Osteocyte (in vitro differentiated cells): ENCODE data around the gene CHD3. TPM values are rescaled to one million over a fixed set of nuclear protein-coding genes. Genes with fewer than 3 reads are reported as not detected.

Experiments
- DNase-seq: peaks from one replicate; pipeline ENCODE4 v3.0.0; 2021; ENCODE audit warnings: mixed read lengths; ENCODE audit not compliant: unreplicated experiment; ENCODE audit errors: extremely low spot score
- H3K27ac Mint-ChIP-seq: one replicate; pipeline ENCODE4 v1.8.0; 2021; ENCODE audit warnings: mild to moderate bottlenecking, mixed read lengths; ENCODE audit not compliant: unreplicated experiment
- H3K27me3 Mint-ChIP-seq: one replicate; pipeline ENCODE4 v1.8.0; 2021; ENCODE audit warnings: mixed read lengths; ENCODE audit not compliant: unreplicated experiment
- H3K36me3 Mint-ChIP-seq: one replicate; pipeline ENCODE4 v1.8.0; 2021; ENCODE audit warnings: mixed read lengths; ENCODE audit not compliant: unreplicated experiment
- H3K4me1 Mint-ChIP-seq: one replicate; pipeline ENCODE4 v1.8.0; 2021; ENCODE audit warnings: mixed read lengths; ENCODE audit not compliant: unreplicated experiment
- H3K4me3 Mint-ChIP-seq: one replicate; pipeline ENCODE4 v1.8.0; 2021; ENCODE audit warnings: mild to moderate bottlenecking, moderate library complexity, mixed read lengths; ENCODE audit not compliant: unreplicated experiment
- H3K9me3 Mint-ChIP-seq: one replicate; pipeline ENCODE4 v1.8.0; 2021; ENCODE audit warnings: mixed read lengths; ENCODE audit not compliant: unreplicated experiment
- CTCF ChIP-seq: fragments of 200-600 bp; sonication (generic); IDR thresholded peaks from 2 replicates; pipeline ENCODE4 v1.5.0; 2021; ENCODE audit warnings: antibody characterized with exemption, mild to moderate bottlenecking, moderate library complexity
- total RNA-seq: library from RNA; stranded (reverse); gene quantifications from 2 replicates; pipeline ENCODE4 v1.2.1, GENCODE V29; 2021

Gene CHD3
- total RNA-seq, 1 donor from 2014 or later: 206 TPM

GRCh38 chr17:7889166-7889955 is 772 bp downstream of the CHD3 start:
- H3K27ac Mint-ChIP-seq: no peak overlapping the region
- H3K4me3 Mint-ChIP-seq: no peak overlapping the region
- peaks cover 1% of the 10 kb centered on the region for H3K4me1 Mint-ChIP-seq
- TF ChIP-seq CTCF: peak; percentile 59
- DNase-seq: peak; percentile 96
- no peaks in the 10 kb centered on the region for H3K27me3 Mint-ChIP-seq
- H3K36me3 Mint-ChIP-seq: peaks cover 29% of the 10 kb centered on the region
- H3K9me3 Mint-ChIP-seq: no peaks in the 10 kb centered on the region

- Mint-ChIP-seq H3K9me3 (no peaks in the 10 kb centered on the region), H3K27me3 (no peaks in the 10 kb centered on the region), H3K36me3 (peaks cover 57% of the 10 kb centered on the region), H3K4me3 (no peak overlapping the region), H3K27ac (no peak overlapping the region), H3K4me1 (no peaks in the 10 kb centered on the region)
- no peak for TF ChIP-seq CTCF
- no peak for DNase-seq
These were observed 4.7 kb downstream of the CHD3 start for GRCh38 chr17:7893187-7893880.

GRCh38 chr17:7894226-7894625 is 5.6 kb downstream of the CHD3 start:
- H3K27ac Mint-ChIP-seq: no peak overlapping the region
- DNase-seq: no peak
- H3K9me3 Mint-ChIP-seq: no peaks in the 10 kb centered on the region
- H3K4me3 Mint-ChIP-seq: no peak overlapping the region
- no peak for TF ChIP-seq CTCF
- no peaks in the 10 kb centered on the region for H3K27me3 Mint-ChIP-seq
- peaks cover 63% of the 10 kb centered on the region for H3K36me3 Mint-ChIP-seq
- H3K4me1 Mint-ChIP-seq: no peaks in the 10 kb centered on the region

- no peak for DNase-seq
- H3K4me1 Mint-ChIP-seq: no peaks in the 10 kb centered on the region
- H3K36me3 Mint-ChIP-seq: peaks cover 63% of the 10 kb centered on the region
- no peak for TF ChIP-seq CTCF
- no peak overlapping the region for H3K4me3 Mint-ChIP-seq
- H3K9me3 Mint-ChIP-seq: no peaks in the 10 kb centered on the region
- no peak overlapping the region for H3K27ac Mint-ChIP-seq
- no peaks in the 10 kb centered on the region for H3K27me3 Mint-ChIP-seq
These were observed 6.3 kb downstream of the CHD3 start for GRCh38 chr17:7894866-7895265.

- H3K36me3 Mint-ChIP-seq: peaks cover 68% of the 10 kb centered on the region
- no peaks in the 10 kb centered on the region for H3K4me1 Mint-ChIP-seq
- DNase-seq: no peak
- H3K9me3 Mint-ChIP-seq: no peaks in the 10 kb centered on the region
- no peak overlapping the region for H3K27ac Mint-ChIP-seq
- TF ChIP-seq CTCF: no peak
- H3K4me3 Mint-ChIP-seq: no peak overlapping the region
- no peaks in the 10 kb centered on the region for H3K27me3 Mint-ChIP-seq
These were observed 8.5 kb downstream of the CHD3 start for GRCh38 chr17:7897090-7897489.
